Measurements from ENCODE around the gene FILIP1L. TPM values are rescaled to one million over a fixed set of nuclear protein-coding genes. Genes with fewer than 3 reads are reported as not detected.

FILIP1L gene
- total RNA-seq, 2 experiments from 2014 or later = 0.35 to 0.48 TPM

- Mint-ChIP-seq H3K27me3 (no peaks in the 10 kb centered on the region), H3K4me3 (no peak overlapping the region), H3K36me3 (peaks cover 24% of the 10 kb centered on the region), H3K4me1 (peaks cover 2% of the 10 kb centered on the region), H3K9me3 (no peaks in the 10 kb centered on the region), H3K27ac (no peak overlapping the region)
- no peak for DNase-seq
These were observed 184.6 kb downstream of the FILIP1L start for GRCh38 chr3:99929745-99930139.

- Mint-ChIP-seq H3K9me3 (no peaks in the 10 kb centered on the region), H3K4me3 (no peak overlapping the region), H3K27me3 (no peaks in the 10 kb centered on the region), H3K27ac (no peak overlapping the region), H3K36me3 (peaks cover 22% of the 10 kb centered on the region), H3K4me1 (peaks cover 2% of the 10 kb centered on the region)
- DNase-seq = no peak
These were observed 185.2 kb downstream of the FILIP1L start for GRCh38 chr3:99928771-99929744.

- Mint-ChIP-seq H3K4me1 (peaks cover 2% of the 10 kb centered on the region), H3K27ac (no peak overlapping the region), H3K4me3 (no peak overlapping the region), H3K27me3 (no peaks in the 10 kb centered on the region), H3K36me3 (peaks cover 27% of the 10 kb centered on the region), H3K9me3 (no peaks in the 10 kb centered on the region)
- no peak for DNase-seq
These were observed 186.4 kb downstream of the FILIP1L start for GRCh38 chr3:99927671-99928457.

GRCh38 chr3:99925584-99926230 is 188.6 kb downstream of the FILIP1L start:
- Mint-ChIP-seq H3K4me1 (peaks cover 13% of the 10 kb centered on the region), H3K9me3 (no peaks in the 10 kb centered on the region), H3K4me3 (no peak overlapping the region), H3K27me3 (no peaks in the 10 kb centered on the region), H3K36me3 (peaks cover 25% of the 10 kb centered on the region), H3K27ac (no peak overlapping the region)
- no peak for DNase-seq

- Mint-ChIP-seq H3K27me3 (no peaks in the 10 kb centered on the region), H3K4me3 (no peak overlapping the region), H3K36me3 (peaks cover 26% of the 10 kb centered on the region), H3K4me1 (peaks cover 16% of the 10 kb centered on the region), H3K9me3 (no peaks in the 10 kb centered on the region), H3K27ac (no peak overlapping the region)
- DNase-seq = no peak
These were observed 190.4 kb downstream of the FILIP1L start for GRCh38 chr3:99923873-99924272.

GRCh38 chr3:99921986-99922385 is 192.3 kb downstream of the FILIP1L start:
- peaks cover 14% of the 10 kb centered on the region for H3K4me1 Mint-ChIP-seq
- H3K9me3 Mint-ChIP-seq = no peaks in the 10 kb centered on the region
- no peak overlapping the region for H3K4me3 Mint-ChIP-seq
- H3K36me3 Mint-ChIP-seq = peaks cover 31% of the 10 kb centered on the region
- no peak overlapping the region for H3K27ac Mint-ChIP-seq
- no peak for DNase-seq
- H3K27me3 Mint-ChIP-seq = no peaks in the 10 kb centered on the region

GRCh38 chr3:99921377-99921695 is 193.0 kb downstream of the FILIP1L start:
- peaks cover 33% of the 10 kb centered on the region for H3K36me3 Mint-ChIP-seq
- H3K4me3 Mint-ChIP-seq = no peak overlapping the region
- peaks cover 14% of the 10 kb centered on the region for H3K4me1 Mint-ChIP-seq
- no peak for DNase-seq
- no peaks in the 10 kb centered on the region for H3K27me3 Mint-ChIP-seq
- H3K27ac Mint-ChIP-seq = no peak overlapping the region
- H3K9me3 Mint-ChIP-seq = no peaks in the 10 kb centered on the region

- Mint-ChIP-seq H3K27me3 (no peaks in the 10 kb centered on the region), H3K4me1 (peaks cover 15% of the 10 kb centered on the region), H3K27ac (no peak overlapping the region), H3K36me3 (peaks cover 38% of the 10 kb centered on the region), H3K9me3 (no peaks in the 10 kb centered on the region), H3K4me3 (no peak overlapping the region)
- DNase-seq = no peak
These were observed 193.6 kb downstream of the FILIP1L start for GRCh38 chr3:99920481-99921376.

GRCh38 chr3:99919694-99920093 is 194.6 kb downstream of the FILIP1L start:
- peaks cover 16% of the 10 kb centered on the region for H3K4me1 Mint-ChIP-seq
- no peaks in the 10 kb centered on the region for H3K9me3 Mint-ChIP-seq
- H3K27ac Mint-ChIP-seq = no peak overlapping the region
- peaks cover 40% of the 10 kb centered on the region for H3K36me3 Mint-ChIP-seq
- no peak overlapping the region for H3K4me3 Mint-ChIP-seq
- no peak for DNase-seq
- no peaks in the 10 kb centered on the region for H3K27me3 Mint-ChIP-seq

GRCh38 chr3:99918715-99919114 is 195.6 kb downstream of the FILIP1L start:
- H3K4me1 Mint-ChIP-seq = peaks cover 20% of the 10 kb centered on the region
- H3K9me3 Mint-ChIP-seq = no peaks in the 10 kb centered on the region
- no peak for DNase-seq
- H3K27me3 Mint-ChIP-seq = no peaks in the 10 kb centered on the region
- peaks cover 37% of the 10 kb centered on the region for H3K36me3 Mint-ChIP-seq
- H3K27ac Mint-ChIP-seq = no peak overlapping the region
- H3K4me3 Mint-ChIP-seq = no peak overlapping the region

GRCh38 chr3:99915906-99916432 is 198.3 kb downstream of the FILIP1L start:
- no peak overlapping the region for H3K4me3 Mint-ChIP-seq
- H3K36me3 Mint-ChIP-seq = peaks cover 39% of the 10 kb centered on the region
- no peaks in the 10 kb centered on the region for H3K9me3 Mint-ChIP-seq
- no peaks in the 10 kb centered on the region for H3K27me3 Mint-ChIP-seq
- H3K4me1 Mint-ChIP-seq = peaks cover 11% of the 10 kb centered on the region
- DNase-seq = no peak
- no peak overlapping the region for H3K27ac Mint-ChIP-seq

- H3K9me3 Mint-ChIP-seq = no peaks in the 10 kb centered on the region
- no peaks in the 10 kb centered on the region for H3K27me3 Mint-ChIP-seq
- no peak overlapping the region for H3K27ac Mint-ChIP-seq
- H3K36me3 Mint-ChIP-seq = peaks cover 31% of the 10 kb centered on the region
- peaks cover 10% of the 10 kb centered on the region for H3K4me1 Mint-ChIP-seq
- no peak for DNase-seq
- H3K4me3 Mint-ChIP-seq = no peak overlapping the region
These were observed 202.9 kb downstream of the FILIP1L start for GRCh38 chr3:99911433-99911832.

GRCh38 chr3:99910752-99911290 is 203.5 kb downstream of the FILIP1L start:
- Mint-ChIP-seq H3K27me3 (no peaks in the 10 kb centered on the region), H3K36me3 (peaks cover 26% of the 10 kb centered on the region), H3K4me3 (no peak overlapping the region), H3K4me1 (peaks cover 10% of the 10 kb centered on the region), H3K27ac (no peak overlapping the region), H3K9me3 (no peaks in the 10 kb centered on the region)
- no peak for DNase-seq

Measured in activated naive CD8-positive, alpha-beta T cell treated with anti-CD3 and anti-CD28 coated beads for 36 hours (primary cell).